ENCODE results near the gene CNTNAP2. TPM values are rescaled to one million over a fixed set of nuclear protein-coding genes. Genes with fewer than 3 reads are reported as not detected.

CNTNAP2 gene
- total and polyA plus RNA-seq, 4 donors: 0.14 to 2.3 (median 1.1) TPM

GRCh38 chr7:147418966-147419365, 1302.4 kb downstream of the CNTNAP2 start:
- Histone ChIP-seq H3K4me1 (ENCODE audit: control insufficient read depth in 4 of 4, insufficient read depth in 4 of 4, low read length in 3 of 4) (no peaks in the 10 kb centered on the region), H3K9me3 (ENCODE audit: control insufficient read depth in 4 of 4, low read length in 3 of 4) (no peaks in the 10 kb centered on the region), H3K4me3 (ENCODE audit: low read depth in 1 of 3, low read length in 3 of 3) (no peak overlapping the region), H3K27ac (ENCODE audit: low read depth in 1 of 2, low read length in 2 of 2) (no peak overlapping the region), H3K9ac (ENCODE audit: low read depth in 1 of 2, low read length in 2 of 2) (no peak overlapping the region), H3K27me3 (ENCODE audit: control insufficient read depth in 4 of 4, insufficient read depth in 4 of 4, low read length in 3 of 4) (no peaks in the 10 kb centered on the region), H3K36me3 (ENCODE audit: control insufficient read depth in 4 of 4, insufficient read depth in 3 of 4, low read depth in 1 of 4, low read length in 3 of 4) (no peaks in the 10 kb centered on the region)
- 57% methylated on average over 3 of the region's 3 CpGs for WGBS
- TF ChIP-seq ATF3 (IDR thresholded peaks at IDR 0.05) (no peak), JUND (IDR thresholded peaks at IDR 0.05) (no peak), TAF1 (conservative IDR thresholded peaks at IDR 0.05) (no peak), HNF4G (IDR thresholded peaks at IDR 0.05) (no peak), RXRA (IDR thresholded peaks at IDR 0.05) (no peak), MAX (IDR thresholded peaks at IDR 0.05) (no peak), CTCF (IDR thresholded peaks at IDR 0.05; ENCODE audit: low read depth, low read length, missing input control) (no peak), RAD21 (IDR thresholded peaks at IDR 0.05) (no peak), GABPA (IDR thresholded peaks at IDR 0.05 in 1 of 2, conservative IDR thresholded peaks at IDR 0.05 in 1 of 2) (no peak)
- DNase-seq (ENCODE audit: low spot score): no peak

GRCh38 chr7:147423875-147424274, 1307.3 kb downstream of the CNTNAP2 start:
- 62% methylated on average over 1 of the region's 1 CpG for WGBS
- no peaks in the 10 kb centered on the region for H3K27me3 ChIP-seq (ENCODE audit: control insufficient read depth in 4 of 4, insufficient read depth in 4 of 4, low read length in 3 of 4)
- no peak overlapping the region for H3K9ac ChIP-seq (ENCODE audit: low read depth in 1 of 2, low read length in 2 of 2)
- H3K27ac ChIP-seq (ENCODE audit: low read depth in 1 of 2, low read length in 2 of 2): no peak overlapping the region
- no peaks in the 10 kb centered on the region for H3K4me1 ChIP-seq (ENCODE audit: control insufficient read depth in 4 of 4, insufficient read depth in 4 of 4, low read length in 3 of 4)
- DNase-seq (ENCODE audit: low spot score): no peak
- H3K36me3 ChIP-seq (ENCODE audit: control insufficient read depth in 4 of 4, insufficient read depth in 3 of 4, low read depth in 1 of 4, low read length in 3 of 4): no peaks in the 10 kb centered on the region
- no peak overlapping the region for H3K4me3 ChIP-seq (ENCODE audit: low read depth in 1 of 3, low read length in 3 of 3)
- H3K9me3 ChIP-seq (ENCODE audit: control insufficient read depth in 4 of 4, low read length in 3 of 4): peaks cover 0 to 3% (median under 1%) of the 10 kb centered on the region in 4 donors
- TF ChIP-seq HNF4A (conservative IDR thresholded peaks at IDR 0.05): no peak
- TF ChIP-seq RXRA (IDR thresholded peaks at IDR 0.05): no peak
- TF ChIP-seq YY1 (IDR thresholded peaks at IDR 0.05): no peak
- TF ChIP-seq MAX (IDR thresholded peaks at IDR 0.05): no peak
- no peak for TF ChIP-seq TAF1 (conservative IDR thresholded peaks at IDR 0.05)
- TF ChIP-seq JUND (IDR thresholded peaks at IDR 0.05): no peak
- TF ChIP-seq HNF4G (IDR thresholded peaks at IDR 0.05): no peak
- TF ChIP-seq ATF3 (IDR thresholded peaks at IDR 0.05): no peak
- no peak for TF ChIP-seq GABPA (IDR thresholded peaks at IDR 0.05 in 1 of 2, conservative IDR thresholded peaks at IDR 0.05 in 1 of 2)
- TF ChIP-seq EGR1 (IDR thresholded peaks at IDR 0.05; ENCODE audit: low read depth in 2 of 2): no peak

- no peaks in the 10 kb centered on the region for H3K36me3 ChIP-seq (ENCODE audit: control insufficient read depth in 4 of 4, insufficient read depth in 3 of 4, low read depth in 1 of 4, low read length in 3 of 4)
- 88% methylated on average over 1 of the region's 1 CpG for WGBS
- no peak overlapping the region for H3K4me3 ChIP-seq (ENCODE audit: low read depth in 1 of 3, low read length in 3 of 3)
- no peak for DNase-seq (ENCODE audit: low spot score)
- H3K4me1 ChIP-seq (ENCODE audit: control insufficient read depth in 4 of 4, insufficient read depth in 4 of 4, low read length in 3 of 4): no peaks in the 10 kb centered on the region
- H3K27me3 ChIP-seq (ENCODE audit: control insufficient read depth in 4 of 4, insufficient read depth in 4 of 4, low read length in 3 of 4): no peaks in the 10 kb centered on the region
- H3K9ac ChIP-seq (ENCODE audit: low read depth in 1 of 2, low read length in 2 of 2): no peak overlapping the region
- H3K9me3 ChIP-seq (ENCODE audit: control insufficient read depth in 4 of 4, low read length in 3 of 4): peaks cover 0 to 3% (median under 1%) of the 10 kb centered on the region in 4 donors
- H3K27ac ChIP-seq (ENCODE audit: low read depth in 1 of 2, low read length in 2 of 2): no peak overlapping the region
- TF ChIP-seq RXRA (IDR thresholded peaks at IDR 0.05) (no peak), YY1 (IDR thresholded peaks at IDR 0.05) (no peak), NR2F2 (IDR thresholded peaks at IDR 0.05) (no peak), JUND (IDR thresholded peaks at IDR 0.05) (no peak), ATF3 (IDR thresholded peaks at IDR 0.05) (no peak), RAD21 (IDR thresholded peaks at IDR 0.05) (no peak), GABPA (IDR thresholded peaks at IDR 0.05 in 1 of 2, conservative IDR thresholded peaks at IDR 0.05 in 1 of 2) (no peak), FOXA2 (IDR thresholded peaks at IDR 0.05) (no peak), CTCF (IDR thresholded peaks at IDR 0.05; ENCODE audit: low read depth, low read length, missing input control) (no peak), HNF4A (conservative IDR thresholded peaks at IDR 0.05) (no peak), EGR1 (IDR thresholded peaks at IDR 0.05; ENCODE audit: low read depth in 2 of 2) (no peak), REST (IDR thresholded peaks at IDR 0.05) (no peak), TAF1 (conservative IDR thresholded peaks at IDR 0.05) (no peak)
These were observed 1311.5 kb downstream of the CNTNAP2 start for GRCh38 chr7:147428075-147428474.
